NB4 (cell line): ENCODE results near the gene CTAGE4.
"Not testable (repeated sequence)": the region's sequence is repeated elsewhere in the genome, so short reads cannot be mapped to it uniquely, and the experiment has no call there.

Experiments used
- DNase-seq: peaks from one replicate; pipeline ENCODE4 v3.0.0; 2010; ENCODE audit warnings: low read depth
- H3K4me3 ChIP-seq: one replicate; pipeline ENCODE4 v1.5.1; 2011; ENCODE audit warnings: mild to moderate bottlenecking, low read depth, low read length, moderate library complexity

The CTAGE4 gene

DNA sequence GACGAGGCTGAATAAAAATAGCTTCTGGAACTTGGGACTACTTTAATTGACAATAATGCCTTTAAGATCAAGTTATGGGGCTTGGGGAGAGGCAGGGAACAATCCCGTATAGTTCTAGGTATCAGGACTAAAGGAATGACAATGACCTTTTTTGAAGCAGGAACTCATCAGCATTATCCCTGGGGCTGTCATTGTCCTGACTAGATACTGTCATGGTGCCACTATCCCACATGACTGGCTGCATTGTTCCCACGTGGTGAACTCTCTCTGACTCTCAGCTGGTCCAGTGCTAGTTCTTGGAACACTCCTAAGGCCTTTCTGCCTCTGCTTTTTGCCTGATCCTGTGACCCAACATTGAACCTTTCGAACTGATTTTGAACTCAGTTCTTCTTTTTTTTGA, 15.7 kb downstream of the CTAGE4 start:
- H3K4me3 ChIP-seq: not testable (repeated sequence)

DNA sequence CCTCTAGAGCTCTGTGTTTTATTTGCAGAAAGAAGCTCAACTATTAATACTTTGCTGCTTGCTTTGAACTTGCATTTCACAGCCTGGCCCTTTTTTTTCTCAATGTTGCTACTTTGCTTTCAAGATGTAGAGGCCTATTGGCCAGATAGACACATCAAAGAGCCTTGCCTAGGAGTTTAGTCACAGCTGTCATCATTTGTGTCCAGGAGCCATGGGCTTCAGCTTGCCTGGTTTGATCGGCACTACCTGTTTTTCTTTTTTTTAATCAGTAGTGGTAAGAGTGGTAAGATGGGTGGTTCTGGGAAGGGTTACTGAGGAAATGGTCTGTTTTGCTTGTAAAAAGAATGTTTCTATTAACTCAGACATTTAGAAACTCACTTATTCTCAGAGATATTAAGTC, 18.7 kb downstream of the CTAGE4 start:
- H3K4me3 ChIP-seq, DNase-seq: not testable (repeated sequence)

More for the DNA sequence above, 15.7 kb downstream of the CTAGE4 start:
- not testable (repeated sequence) for DNase-seq

DNA sequence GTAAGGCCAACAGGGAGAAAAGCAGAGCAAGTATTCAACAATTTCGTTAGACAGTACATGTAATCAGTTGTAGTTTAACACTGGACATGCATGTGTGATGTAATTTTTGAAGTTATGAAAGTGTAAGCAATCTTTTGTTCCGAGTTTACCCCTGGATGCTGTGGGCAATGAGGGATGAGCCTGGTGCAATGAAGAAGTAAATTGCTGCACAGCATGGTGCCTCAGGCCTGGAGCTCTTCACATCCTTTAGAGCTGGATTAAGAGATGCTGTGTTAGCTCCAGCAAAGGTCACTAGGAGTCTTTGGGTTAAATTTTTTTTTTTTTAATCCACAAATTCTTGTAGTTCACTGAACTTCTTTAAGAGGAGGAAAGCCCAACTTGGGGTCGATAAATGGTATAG, 19.8 kb downstream of the CTAGE4 start:
- DNase-seq, H3K4me3 ChIP-seq: not testable (repeated sequence)

DNA sequence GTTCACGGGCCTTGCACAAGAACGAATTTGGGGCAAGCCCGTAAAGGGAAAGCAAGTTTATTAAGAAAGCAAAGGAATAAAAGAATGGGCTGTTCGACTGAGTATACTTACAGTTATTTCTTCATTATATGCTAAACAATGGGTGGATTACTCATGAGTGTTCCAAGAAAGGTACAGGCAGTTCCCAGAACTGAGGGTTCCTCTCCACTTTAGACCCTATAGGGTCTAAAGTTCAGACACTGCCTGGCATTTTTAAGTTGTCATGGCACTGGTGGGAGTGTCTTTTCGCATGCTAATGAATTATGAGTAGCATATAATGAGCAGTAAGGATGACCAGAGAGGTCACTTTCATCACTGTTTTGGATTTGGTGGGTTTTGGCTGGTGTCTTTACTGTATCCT, 22.0 kb downstream of the CTAGE4 start:
- not testable (repeated sequence) for DNase-seq, H3K4me3 ChIP-seq

DNA sequence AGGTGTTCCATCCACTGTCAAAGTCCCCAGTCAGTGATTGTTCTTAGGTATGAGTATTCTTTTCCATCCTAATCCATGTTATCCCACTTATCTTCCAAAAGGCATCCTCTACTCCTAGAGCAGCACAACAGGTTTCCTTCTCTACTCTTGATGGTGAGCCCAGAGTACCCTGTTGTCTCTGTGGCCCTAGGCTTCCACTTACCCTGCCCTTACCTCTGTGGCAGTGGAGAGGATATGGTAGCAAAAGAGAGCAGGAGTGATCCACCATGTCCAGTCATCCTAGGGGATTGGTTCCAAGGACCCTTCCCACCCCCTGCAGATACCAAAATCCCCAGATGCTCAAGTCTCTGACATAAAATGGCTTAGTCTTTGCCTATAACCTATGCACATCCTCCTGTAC, 33.9 kb downstream of the CTAGE4 start:
- H3K4me3 ChIP-seq, DNase-seq: not testable (repeated sequence)

DNA sequence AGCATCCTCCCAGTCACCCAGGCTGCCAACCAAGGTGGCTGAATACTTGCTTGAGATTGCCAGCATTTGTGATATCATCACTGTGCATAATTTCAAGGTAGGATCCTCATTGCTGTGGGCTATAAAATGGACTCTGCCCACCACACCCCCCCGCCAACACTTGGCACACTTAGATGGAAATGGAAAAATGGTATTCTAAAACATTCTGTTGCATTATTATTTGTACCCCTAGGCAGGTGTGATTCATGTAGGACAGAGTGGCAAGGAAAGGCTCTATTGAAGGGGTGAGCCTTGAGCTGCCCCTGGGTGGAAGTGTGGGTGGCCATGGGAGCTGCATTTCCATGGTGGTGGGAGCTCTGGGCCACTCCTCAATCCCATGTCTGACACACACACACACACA, 35.3 kb downstream of the CTAGE4 start:
- DNase-seq, H3K4me3 ChIP-seq: not testable (repeated sequence)

DNA sequence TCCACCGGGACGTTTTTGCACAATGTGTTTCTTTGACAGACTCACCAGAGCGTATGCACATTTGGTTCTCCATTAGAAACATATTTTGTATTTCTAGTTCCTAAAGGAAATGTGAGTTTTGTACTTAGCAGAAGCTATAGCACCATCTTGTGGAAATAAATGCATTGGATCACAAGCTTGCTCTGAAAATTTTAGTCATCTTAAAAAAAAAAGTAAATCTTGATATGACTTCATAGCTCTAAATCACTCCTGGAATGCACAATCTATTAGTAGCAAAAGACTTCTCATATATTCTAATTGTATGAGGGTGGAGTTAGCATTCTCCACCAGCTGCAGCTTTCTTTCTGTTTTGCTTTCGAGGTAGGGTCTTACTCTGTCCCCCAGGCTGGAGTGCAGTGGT, 35.9 kb downstream of the CTAGE4 start:
- H3K4me3 ChIP-seq, DNase-seq: not testable (repeated sequence)

DNA sequence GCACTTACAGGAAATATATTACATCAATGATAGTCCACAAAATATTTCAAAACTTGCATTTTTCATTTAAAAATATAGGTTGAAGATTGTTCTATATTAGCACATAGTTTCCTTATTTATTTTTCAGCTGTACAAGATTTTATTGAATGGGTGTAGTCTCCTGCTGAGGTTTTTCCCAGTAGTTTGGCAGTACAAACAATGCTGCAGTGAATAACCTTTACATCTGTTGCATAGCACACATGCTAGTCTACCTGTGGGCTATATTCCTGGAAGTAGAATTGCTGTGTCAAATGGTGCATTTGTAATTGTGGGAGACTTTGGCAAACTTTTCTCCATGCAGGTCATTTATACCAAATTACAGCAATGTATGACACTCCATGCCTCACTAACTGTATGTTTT, 37.3 kb downstream of the CTAGE4 start:
- not testable (repeated sequence) for H3K4me3 ChIP-seq, DNase-seq

DNA sequence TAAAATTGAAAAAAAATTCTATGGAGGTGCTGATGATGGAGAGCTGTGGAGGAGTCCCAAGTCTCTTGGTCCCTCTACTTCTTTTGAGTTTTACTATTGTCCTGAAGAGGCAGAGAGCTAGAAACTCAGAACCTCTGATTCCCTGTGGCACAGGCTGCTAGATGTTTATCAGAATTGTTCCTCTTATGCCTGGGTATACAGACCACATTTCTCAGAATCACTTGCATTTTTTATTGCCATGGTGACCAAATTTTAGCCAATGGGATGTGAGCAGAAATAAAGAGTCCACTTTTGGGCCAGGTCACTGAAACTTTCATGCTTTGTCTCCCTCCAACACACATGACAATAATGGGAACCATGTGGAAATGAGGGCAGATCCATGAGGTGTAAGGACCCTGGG, 40.4 kb downstream of the CTAGE4 start:
- not testable (repeated sequence) for DNase-seq

DNA sequence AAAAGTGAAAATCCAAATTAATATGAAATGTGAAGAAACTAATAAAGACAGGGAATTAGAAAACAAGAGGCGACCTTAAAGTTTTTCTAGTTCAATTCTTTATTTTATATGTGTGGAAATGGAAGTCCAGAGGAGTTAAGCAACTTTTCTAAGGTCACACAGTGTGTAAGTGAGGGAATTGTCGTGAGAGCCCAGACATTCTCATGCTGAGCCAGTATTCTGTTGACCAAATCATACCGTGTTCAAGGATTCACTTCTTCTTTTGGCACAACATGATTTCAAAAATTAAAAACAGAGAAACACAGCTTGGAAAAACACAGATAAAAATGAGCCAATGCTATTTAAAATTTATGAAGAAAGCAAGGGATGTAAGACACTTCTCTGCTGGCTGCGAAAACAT, 43.6 kb downstream of the CTAGE4 start:
- DNase-seq, H3K4me3 ChIP-seq: not testable (repeated sequence)

More for the DNA sequence above, 40.4 kb downstream of the CTAGE4 start:
- H3K4me3 ChIP-seq: not testable (repeated sequence)

DNA sequence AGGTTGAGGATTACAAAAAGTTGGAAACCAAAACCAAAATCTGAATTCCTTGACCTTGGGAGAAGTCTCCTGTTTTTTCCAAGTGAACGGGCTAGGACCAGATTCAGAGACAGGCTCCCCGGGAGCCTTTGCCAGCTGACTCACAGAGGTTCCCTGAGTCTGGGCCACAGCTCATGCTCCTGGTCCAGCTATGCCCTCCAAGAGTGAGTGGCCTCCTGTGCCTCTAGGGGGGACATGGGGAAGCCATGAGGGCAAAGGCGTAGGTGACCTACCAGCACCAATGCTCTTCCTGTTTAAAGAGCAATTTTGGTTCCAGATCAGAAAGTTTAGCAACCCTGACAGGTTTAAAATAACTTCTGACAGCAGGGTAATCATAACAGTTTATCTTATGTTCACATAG, 45.5 kb downstream of the CTAGE4 start:
- H3K4me3 ChIP-seq, DNase-seq: not testable (repeated sequence)

DNA sequence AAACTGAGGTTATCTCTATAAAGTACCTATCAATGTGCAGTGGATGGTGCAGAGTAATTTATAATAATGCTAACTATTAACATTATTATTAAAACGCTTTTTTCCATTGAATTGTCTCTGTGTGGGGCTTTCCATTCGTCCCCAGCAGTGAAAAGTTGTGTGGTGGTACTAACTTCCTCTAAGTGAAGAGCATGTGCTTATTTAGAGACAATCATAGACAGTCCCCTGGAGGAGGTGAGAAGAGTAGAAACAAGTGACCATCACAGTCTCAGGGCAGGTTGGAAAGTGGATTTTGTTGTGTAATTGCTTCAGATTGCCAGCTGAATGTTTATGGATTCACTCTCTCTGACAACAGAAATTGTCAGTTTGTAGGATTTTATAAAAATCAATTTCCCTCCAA, 47.8 kb downstream of the CTAGE4 start:
- DNase-seq, H3K4me3 ChIP-seq: not testable (repeated sequence)

DNA sequence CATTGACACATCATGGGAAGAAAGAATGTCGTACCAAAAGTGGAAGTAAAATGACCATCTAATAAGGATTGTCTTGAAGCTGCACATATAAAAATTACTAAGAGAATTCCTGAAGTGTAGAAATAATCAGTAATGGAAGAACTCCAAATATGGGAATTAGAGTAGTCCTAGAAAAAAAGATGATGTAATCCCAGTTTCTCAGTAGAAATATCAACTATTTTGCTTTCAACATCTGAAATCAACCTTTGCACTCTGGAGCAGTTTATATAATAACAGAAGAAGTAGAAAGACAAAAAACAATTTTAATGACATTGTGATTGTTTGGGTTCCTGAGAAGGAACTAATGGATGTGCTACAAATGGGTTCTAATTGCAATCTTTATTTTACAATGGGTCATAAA, 49.8 kb downstream of the CTAGE4 start:
- not testable (repeated sequence) for H3K4me3 ChIP-seq, DNase-seq
